Neural cell (in vitro differentiated cells): ENCODE results near the gene CCDC174. TPM values are rescaled to one million over a fixed set of nuclear protein-coding genes. Genes with fewer than 3 reads are reported as not detected.

Source experiments
- H2AFZ ChIP-seq: fragments of 200-600, 300-800 bp; sonication (generic), shearing (Covaris generic); 2 replicates; pipeline ENCODE4 v1.6.0; 2014; ENCODE audit warnings: low read depth, mild to moderate bottlenecking, antibody characterized with exemption, low read length, moderate library complexity
- H3F3A ChIP-seq: fragments of 200-600 bp; shearing (Covaris generic); 2 replicates; pipeline ENCODE4 v1.6.1; 2016; ENCODE audit warnings: mild to moderate bottlenecking, moderate library complexity, mixed read lengths, antibody characterized with exemption, low read length; ENCODE audit not compliant: insufficient read depth, poor library complexity, severe bottlenecking
- H3K27ac ChIP-seq: fragments of 200-600, 300-800 bp; sonication (generic), shearing (Covaris generic); 2 replicates; pipeline ENCODE4 v1.5.1; 2014; ENCODE audit warnings: mild to moderate bottlenecking, low read length, moderate library complexity
- H3K27me3 ChIP-seq: fragments of 300-800, 200-600 bp; sonication (generic), shearing (Covaris generic); 2 replicates; pipeline ENCODE4 v1.6.0; 2014; ENCODE audit warnings: mild to moderate bottlenecking, low read depth, low read length, moderate library complexity; ENCODE audit not compliant: insufficient read depth
- H3K36me3 ChIP-seq: fragments of 300-800, 200-600 bp; sonication (generic), shearing (Covaris generic); 2 replicates; pipeline ENCODE4 v1.5.1; 2014; ENCODE audit warnings: mild to moderate bottlenecking, antibody characterized with exemption, low read length, moderate library complexity; ENCODE audit not compliant: insufficient read depth
- H3K4me2 ChIP-seq: fragments of 300-800, 200-600 bp; sonication (generic), shearing (Covaris generic); 2 replicates; pipeline ENCODE4 v1.6.0; 2014; ENCODE audit warnings: mild to moderate bottlenecking, low read length
- H3K4me3 ChIP-seq: fragments of 300-800, 200-600 bp; sonication (generic), shearing (Covaris generic); 2 replicates; pipeline ENCODE4 v1.5.1; 2014; ENCODE audit warnings: mild to moderate bottlenecking, low read length, moderate library complexity
- H3K79me2 ChIP-seq: fragments of 200-600 bp; shearing (Covaris generic); replicated peaks from 2 replicates; pipeline ENCODE4 v1.6.0; 2014; ENCODE audit warnings: mild to moderate bottlenecking, low read length, moderate library complexity; ENCODE audit not compliant: insufficient read depth
- H3K9ac ChIP-seq: fragments of 300-800, 200-600 bp; sonication (generic), shearing (Covaris generic); 2 replicates; pipeline ENCODE4 v1.6.1; 2016; ENCODE audit warnings: mild to moderate bottlenecking, low read length, mixed read lengths
- H3K9me2 ChIP-seq: fragments of 200-600 bp; shearing (Covaris generic); 2 replicates; pipeline ENCODE4 v1.6.1; 2016; ENCODE audit warnings: mild to moderate bottlenecking, low read length, mixed read lengths; ENCODE audit not compliant: insufficient read depth
- H3K9me3 ChIP-seq: fragments of 200-600, 300-800 bp; sonication (generic), shearing (Covaris generic); 2 replicates; pipeline ENCODE4 v1.6.1; 2016; ENCODE audit warnings: mild to moderate bottlenecking, mixed run types, low read length, moderate library complexity, mixed read lengths
- H4K20me1 ChIP-seq: fragments of 200-600 bp; shearing (Covaris generic); 2 replicates; pipeline ENCODE4 v1.6.1; 2016; ENCODE audit warnings: mild to moderate bottlenecking, mixed run types; ENCODE audit not compliant: insufficient read depth
- CTCF ChIP-seq: fragments of 450-650 bp; IDR thresholded peaks from 2 replicates; pipeline ENCODE4 v1.5.1; 2014; ENCODE audit warnings: antibody characterized with exemption, mild to moderate bottlenecking, moderate library complexity; ENCODE audit not compliant: poor library complexity, severe bottlenecking
- EP300 ChIP-seq: fragments of 450-650 bp; conservative IDR thresholded peaks from 2 replicates; pipeline ENCODE4 v1.6.1; 2014; ENCODE audit warnings: antibody characterized with exemption, mild to moderate bottlenecking, moderate library complexity; ENCODE audit not compliant: poor library complexity, severe bottlenecking
- EZH2 ChIP-seq: fragments of 200-600, 300-800 bp; shearing (Covaris generic), sonication (generic); IDR thresholded peaks from 2 replicates; pipeline ENCODE4 v1.6.1; 2014; ENCODE audit warnings: antibody characterized with exemption, low read length, borderline replicate concordance, mild to moderate bottlenecking; ENCODE audit not compliant: insufficient read depth, poor library complexity, severe bottlenecking
- MXI1 ChIP-seq: fragments of 450-650 bp; conservative IDR thresholded peaks from 2 replicates; pipeline ENCODE4 v1.6.1; 2014; ENCODE audit warnings: antibody characterized with exemption, mild to moderate bottlenecking; ENCODE audit not compliant: poor library complexity, severe bottlenecking
- POLR2AphosphoS5 ChIP-seq: IDR thresholded peaks from 2 replicates; pipeline ENCODE4 v1.6.1; 2012
- RAD21 ChIP-seq: fragments of 450-650 bp; conservative IDR thresholded peaks from 2 replicates; pipeline ENCODE4 v1.6.1; 2014; ENCODE audit warnings: antibody characterized with exemption, mild to moderate bottlenecking, moderate library complexity
- REST ChIP-seq: IDR thresholded peaks from 2 replicates; pipeline ENCODE4 v1.6.1; 2012; ENCODE audit warnings: borderline replicate concordance
- SMC3 ChIP-seq: fragments of 450-650 bp; conservative IDR thresholded peaks from 2 replicates; pipeline ENCODE4 v1.6.1; 2014; ENCODE audit warnings: antibody characterized with exemption, mild to moderate bottlenecking, moderate library complexity; ENCODE audit not compliant: poor library complexity
- TAF1 ChIP-seq: IDR thresholded peaks from 2 replicates; pipeline ENCODE4 v1.6.1; 2012; ENCODE audit warnings: low read depth
- polyA plus RNA-seq: library from polyadenylated mRNA; depleted of rRNA; stranded (reverse); fragments of >200 nt; gene quantifications from 2 replicates; pipeline ENCODE4 v1.2.3, GENCODE V29; 2014

The CCDC174 gene
- polyA plus RNA-seq, 1 donor from 2014 or later, result 18.0 TPM

GRCh38 chr3:14609941-14610340, 41.6 kb upstream of the CCDC174 start:
- Histone ChIP-seq H3K27me3 (no peaks in the 10 kb centered on the region), H2AFZ (no peak overlapping the region), H4K20me1 (no peaks in the 10 kb centered on the region), H3F3A (no peaks in the 10 kb centered on the region), H3K9me2 (no peaks in the 10 kb centered on the region), H3K4me2 (no peak overlapping the region), H3K9me3 (no peaks in the 10 kb centered on the region), H3K9ac (no peak overlapping the region), H3K4me3 (no peak overlapping the region), H3K36me3 (no peaks in the 10 kb centered on the region), H3K79me2 (no peaks in the 10 kb centered on the region), H3K27ac (no peak overlapping the region)
- TF ChIP-seq RAD21, result no peak
- no peak for TF ChIP-seq SMC3
- no peak for TF ChIP-seq REST
- no peak for TF ChIP-seq EP300
- no peak for TF ChIP-seq POLR2AphosphoS5
- no peak for TF ChIP-seq EZH2
- TF ChIP-seq CTCF, result no peak
- TF ChIP-seq MXI1, result no peak
- no peak for TF ChIP-seq TAF1

GRCh38 chr3:14614189-14614588, 37.4 kb upstream of the CCDC174 start:
- H3F3A ChIP-seq, result no peaks in the 10 kb centered on the region
- no peaks in the 10 kb centered on the region for H3K9me3 ChIP-seq
- H3K79me2 ChIP-seq, result no peaks in the 10 kb centered on the region
- no peaks in the 10 kb centered on the region for H3K27me3 ChIP-seq
- TF ChIP-seq CTCF (no peak), MXI1 (no peak), EP300 (no peak), RAD21 (no peak), POLR2AphosphoS5 (no peak), SMC3 (no peak), REST (no peak), EZH2 (no peak), TAF1 (no peak)
- no peaks in the 10 kb centered on the region for H4K20me1 ChIP-seq
- no peaks in the 10 kb centered on the region for H3K9me2 ChIP-seq
- H3K27ac ChIP-seq, result no peak overlapping the region
- no peak overlapping the region for H3K4me3 ChIP-seq
- H2AFZ ChIP-seq, result no peak overlapping the region
- H3K9ac ChIP-seq, result no peak overlapping the region
- no peaks in the 10 kb centered on the region for H3K36me3 ChIP-seq
- no peak overlapping the region for H3K4me2 ChIP-seq
